Stimulated activated CD4-positive, alpha-beta T cell treated with anti-CD3 and anti-CD28 coated beads, Interleukin-12 subunit alpha, Interleukin-12 subunit beta, amount 100 ng/mL, for 24 hours (primary cell): ENCODE measurements around the gene FHOD3.
"Not testable (repeated sequence)": the region's sequence is repeated elsewhere in the genome, so short reads cannot be mapped to it uniquely, and the experiment has no call there.

ENCODE experiments used
- DNase-seq, 2 experiments: peaks; one replicate each; pipeline ENCODE4 v3.0.0-alpha.2; 2020; ENCODE audit warnings: low read depth in 2 of 2

Gene FHOD3

DNA sequence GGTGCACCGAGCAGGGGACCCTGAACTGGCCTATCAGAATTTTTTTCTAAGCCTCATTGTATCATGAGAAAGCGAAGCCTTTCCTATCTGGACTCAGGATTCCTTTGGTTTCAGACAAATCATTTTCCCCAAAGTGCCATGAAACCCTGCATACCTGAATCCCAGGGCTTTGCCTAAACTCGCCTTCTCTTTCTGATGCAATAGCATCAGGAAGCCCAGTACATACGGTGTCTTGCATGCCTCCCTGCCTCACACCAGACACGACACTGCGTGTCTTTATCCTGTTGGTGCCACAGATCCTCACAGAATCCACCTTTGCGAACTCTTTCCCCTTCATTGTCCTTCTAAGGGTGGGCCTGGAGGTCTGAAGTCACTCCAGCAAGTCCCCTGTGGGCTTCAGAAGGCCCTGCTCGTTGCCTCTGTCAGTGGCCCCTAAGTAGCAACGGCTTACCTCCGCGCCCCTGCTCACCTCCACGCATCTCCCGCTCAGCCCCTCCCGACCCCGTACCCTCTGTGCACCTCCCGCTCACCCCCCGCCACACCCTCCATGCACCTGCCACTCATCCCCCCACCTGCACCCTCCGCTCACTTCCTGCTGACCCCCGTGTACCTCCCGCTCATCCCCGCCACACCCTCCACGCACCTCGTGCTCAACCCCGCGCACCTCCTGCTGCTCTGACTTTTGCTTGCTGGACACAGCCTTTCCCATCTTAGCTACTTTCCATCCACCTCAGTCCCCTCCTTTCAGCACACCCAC, 447.9 kb downstream of the FHOD3 start:
- no peak for DNase-seq

DNA sequence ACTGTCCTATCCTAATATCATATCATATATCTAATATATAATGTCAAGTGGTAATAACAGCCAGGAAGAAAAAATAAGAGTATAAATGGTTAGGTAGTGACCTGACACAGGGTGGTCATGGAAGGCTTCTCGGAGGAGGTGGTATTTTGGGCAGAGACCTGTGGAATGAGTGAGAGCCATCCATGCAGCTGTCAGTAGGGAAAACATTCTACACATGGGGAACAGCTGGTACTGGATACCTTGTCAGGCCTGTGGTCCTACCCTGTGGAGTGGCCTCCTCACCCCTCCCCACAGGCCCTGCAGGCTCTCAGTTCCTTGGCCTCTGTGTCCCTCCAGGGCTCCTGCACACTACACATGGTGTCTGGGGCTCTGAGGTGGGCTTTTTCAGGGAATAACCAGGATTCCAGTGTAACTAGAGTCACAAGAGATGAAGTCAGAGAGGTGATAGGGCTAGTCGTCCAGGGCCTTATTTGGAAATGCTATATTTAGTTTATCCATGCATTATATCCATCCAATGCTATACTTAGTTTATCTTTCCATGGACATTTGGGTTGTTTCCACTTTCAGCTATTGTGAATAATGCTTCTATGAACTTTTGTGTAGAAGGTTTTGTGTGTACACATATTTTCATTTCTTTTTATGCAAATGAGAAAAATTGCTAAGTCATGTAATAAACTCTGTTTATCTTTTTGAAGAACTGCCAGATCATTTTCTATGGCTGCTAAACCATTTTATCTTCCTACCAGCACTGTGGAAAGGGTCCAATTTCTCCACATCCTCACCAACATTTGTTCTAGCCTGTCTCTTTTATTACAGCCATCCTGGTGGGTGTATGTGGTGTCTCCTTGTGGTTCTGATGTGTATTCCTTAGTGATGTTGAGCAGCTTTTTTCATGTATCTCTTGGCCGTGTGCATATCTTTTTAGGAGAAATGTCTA, 455.7 kb downstream of the FHOD3 start:
- DNase-seq, result no peak

DNA sequence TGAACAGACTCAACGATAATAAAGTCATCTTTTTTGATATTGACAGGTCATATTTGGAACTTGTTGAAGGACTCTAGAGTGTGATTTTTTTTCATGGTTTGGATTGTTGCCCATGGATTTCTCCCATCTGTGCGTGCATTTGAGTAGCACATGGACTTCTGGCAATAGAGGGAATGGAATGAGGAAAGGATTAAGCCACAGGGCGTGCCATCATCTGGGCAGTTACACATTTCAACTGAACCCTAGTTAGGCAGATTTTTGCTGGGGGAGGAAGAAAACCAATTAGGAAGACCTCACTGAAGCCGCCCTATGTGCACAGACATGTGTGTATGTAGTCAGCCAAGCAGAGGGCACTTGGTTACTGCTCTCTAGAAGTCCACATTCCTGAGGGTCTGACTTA, 458.7 kb downstream of the FHOD3 start:
- no peak for DNase-seq

DNA sequence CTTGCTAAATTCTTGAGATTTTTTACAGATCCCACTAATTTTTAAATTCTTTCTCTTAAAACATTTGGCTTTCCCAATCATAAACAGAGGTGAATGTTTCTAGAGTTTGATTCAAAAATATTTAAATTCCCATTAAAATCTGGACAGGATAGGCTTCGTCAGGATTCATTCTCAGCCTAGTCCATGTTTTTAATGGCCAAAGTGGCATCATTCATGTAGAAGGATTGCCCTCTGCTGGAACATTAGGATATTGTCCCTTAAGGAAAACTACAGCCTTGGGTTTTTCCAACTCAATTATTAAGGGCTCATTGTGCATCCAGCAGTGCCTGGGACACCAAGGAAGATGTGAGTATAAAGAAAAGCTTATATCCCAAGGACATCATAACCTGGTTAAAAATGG, 459.6 kb downstream of the FHOD3 start:
- DNase-seq, result no peak

DNA sequence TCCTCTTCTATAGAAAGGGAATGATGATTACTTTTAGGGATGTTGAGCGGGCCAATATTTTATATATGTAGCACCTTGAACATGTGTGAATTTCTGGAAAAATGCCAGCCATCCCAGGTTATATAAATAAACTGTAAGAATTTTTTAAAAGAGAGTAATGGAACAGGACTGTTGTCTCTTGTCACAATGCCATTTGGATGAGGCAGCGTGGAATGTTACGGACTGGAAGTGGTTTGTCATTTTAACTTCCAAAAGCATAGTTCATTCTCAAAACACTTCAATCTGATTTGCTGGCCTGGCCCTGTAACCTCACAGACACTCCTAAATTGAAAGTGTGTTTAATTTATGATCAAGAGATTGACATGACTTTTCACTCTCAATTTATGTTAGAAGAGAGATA, 460.5 kb downstream of the FHOD3 start:
- DNase-seq, result no peak

DNA sequence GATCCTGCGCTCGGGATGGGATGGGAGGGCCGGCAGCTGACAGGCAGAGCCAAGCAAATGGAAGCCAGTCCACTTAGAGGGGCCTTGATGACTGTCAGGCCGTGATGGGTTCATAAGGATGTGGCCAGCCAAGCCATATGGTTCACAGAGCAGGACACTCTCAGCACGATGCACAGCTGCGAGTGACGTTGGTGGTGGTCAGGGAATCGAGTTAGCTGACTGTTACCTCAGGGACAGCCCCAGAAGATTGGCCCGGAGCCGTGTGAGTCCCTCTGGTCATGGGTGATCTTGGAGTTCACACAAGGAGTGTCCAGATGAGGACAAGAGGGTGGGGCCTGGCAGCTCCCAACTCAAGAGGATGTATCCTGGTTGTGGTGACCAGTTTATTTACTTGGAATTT, 461.1 kb downstream of the FHOD3 start:
- DNase-seq, result no peak

DNA sequence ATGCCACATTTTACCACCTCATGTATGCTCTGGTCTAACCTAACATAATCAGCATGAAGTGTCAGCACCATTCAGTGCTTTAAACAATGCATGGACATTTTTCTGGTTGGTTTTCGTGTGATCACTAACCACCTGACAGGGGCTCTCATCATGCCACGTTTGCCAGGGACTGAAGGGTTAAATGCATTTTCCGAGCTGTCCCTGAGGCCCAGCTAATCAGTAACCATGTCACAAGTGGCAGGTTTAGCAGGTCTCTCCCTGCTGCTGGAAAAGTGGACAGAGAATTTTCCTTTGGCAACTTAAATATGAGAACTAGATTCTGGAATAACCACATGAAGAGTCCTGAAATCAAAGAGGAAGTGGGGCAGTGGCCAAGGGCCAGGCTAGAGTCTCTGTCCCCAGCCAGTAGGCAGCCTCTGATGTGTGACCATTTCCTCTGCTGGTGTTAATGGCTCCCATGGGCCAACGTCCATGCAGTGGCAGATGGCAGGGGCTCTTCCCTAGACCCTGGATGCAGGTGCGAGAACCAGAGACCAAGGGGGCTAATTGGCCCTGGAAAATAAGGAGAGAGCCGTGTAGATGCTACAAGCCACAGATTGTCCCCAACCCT, 461.8 kb downstream of the FHOD3 start:
- no peak for DNase-seq

DNA sequence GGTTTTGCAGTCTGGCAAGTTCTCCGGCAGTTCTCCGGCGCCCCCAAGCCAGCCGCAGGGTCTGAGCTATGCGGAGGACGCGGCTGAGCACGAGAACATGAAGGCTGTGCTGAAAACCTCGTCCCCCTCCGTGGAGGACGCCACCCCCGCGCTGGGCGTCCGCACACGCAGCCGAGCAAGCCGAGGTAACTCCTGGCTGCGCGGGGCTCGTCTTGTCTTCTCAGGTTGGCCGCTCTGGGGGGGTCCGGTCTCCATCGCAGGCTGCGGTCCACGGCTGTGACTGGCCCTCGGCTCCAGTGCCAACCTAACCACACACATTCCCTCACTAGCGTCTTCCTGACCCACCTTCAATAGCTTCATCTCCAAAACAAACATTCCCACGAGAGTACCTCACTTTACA, 463.1 kb downstream of the FHOD3 start:
- DNase-seq, result no peak

DNA sequence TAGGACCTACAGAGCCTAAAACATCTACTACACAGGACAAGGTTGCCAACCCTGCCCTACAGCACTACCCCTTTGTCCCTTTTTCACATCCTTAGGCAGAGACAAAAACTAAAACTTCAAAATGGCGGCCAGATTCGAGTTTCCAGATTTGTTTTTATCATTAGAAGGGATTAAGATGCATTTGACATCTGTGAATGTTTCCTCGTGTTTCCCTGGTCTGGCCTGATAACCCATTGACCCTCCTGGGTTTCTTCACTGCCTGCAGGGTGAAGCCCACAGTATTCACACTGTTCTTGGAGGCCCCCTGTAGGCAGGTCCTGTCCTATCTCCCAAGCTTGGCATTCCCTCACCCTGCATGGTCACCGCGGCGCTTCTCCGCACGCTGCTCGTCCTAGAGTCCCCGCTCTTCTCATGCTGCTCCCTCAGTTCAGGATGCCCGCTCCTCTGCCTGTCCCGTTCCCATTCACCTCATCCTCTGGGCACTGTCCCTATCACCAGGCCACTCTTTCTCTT, 463.7 kb downstream of the FHOD3 start:
- DNase-seq, result no peak

DNA sequence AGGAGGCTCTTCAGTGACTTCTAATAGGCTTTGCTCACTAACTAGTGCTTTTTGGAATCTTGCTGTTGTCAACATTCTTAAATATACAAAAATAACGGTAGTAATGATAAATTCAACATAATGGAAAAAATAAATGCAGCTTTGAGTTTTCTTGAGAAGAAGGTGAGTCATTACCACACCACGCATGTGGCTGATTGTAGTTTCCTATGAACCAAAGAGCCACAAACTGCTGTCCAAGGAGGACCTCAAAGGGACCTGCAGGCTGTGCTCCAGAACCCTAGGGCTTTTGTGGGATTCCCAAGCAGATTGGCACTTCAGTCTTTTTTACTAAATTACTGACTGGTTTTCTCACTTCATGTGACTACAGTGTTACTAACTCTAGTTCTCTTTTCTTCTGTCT, 464.6 kb downstream of the FHOD3 start:
- no peak for DNase-seq

DNA sequence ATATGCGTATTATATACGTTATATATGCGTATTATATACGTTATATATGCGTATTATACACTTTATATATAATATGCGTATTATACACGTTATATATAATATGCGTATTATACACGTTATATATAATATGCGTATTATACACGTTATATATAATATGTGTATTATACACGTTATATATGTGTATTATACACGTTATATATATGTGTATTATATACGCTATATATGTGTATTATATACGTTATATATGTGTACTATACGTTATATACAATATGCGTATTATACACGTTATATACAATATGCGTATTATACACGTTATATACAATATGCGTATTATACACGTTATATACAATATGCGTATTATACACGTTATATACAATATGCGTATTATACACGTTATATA, 465.5 kb downstream of the FHOD3 start:
- not testable (repeated sequence) for DNase-seq

DNA sequence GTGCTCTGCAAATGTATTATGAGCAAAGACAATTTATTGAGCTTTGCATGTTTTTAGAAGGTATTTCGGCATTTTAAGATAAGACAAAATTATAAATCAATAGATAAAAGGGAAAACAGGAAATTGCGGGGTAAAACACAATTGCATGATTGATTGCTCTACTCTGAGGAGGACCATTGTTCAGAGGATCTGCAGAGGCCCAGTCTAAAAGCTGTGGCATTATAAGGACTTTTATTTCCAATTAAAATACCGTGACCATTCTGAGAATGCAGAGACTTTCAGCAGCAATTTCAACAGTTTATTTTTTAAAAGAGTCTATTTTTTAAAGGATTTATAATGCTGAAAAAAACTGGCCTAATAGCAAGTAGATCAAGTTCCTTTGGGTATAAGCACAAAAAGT, 469.3 kb downstream of the FHOD3 start:
- DNase-seq, result no peak

DNA sequence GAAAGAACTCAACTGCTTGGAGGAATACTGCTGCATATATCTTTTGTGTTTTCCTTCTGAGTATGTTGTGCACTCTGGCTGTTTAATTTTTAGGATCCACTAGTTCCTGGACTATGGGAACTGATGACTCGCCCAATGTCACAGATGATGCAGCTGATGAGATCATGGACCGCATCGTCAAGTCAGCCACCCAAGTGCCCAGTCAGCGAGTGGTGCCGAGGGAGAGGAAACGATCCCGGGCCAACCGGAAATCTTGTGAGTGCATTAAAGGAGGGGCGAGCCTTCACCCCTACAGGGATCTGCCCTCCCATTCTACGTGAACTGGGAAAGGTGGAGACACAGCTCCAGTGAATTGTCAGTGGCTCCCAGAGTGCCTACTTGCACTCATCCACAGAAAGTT, 471.7 kb downstream of the FHOD3 start:
- no peak for DNase-seq

DNA sequence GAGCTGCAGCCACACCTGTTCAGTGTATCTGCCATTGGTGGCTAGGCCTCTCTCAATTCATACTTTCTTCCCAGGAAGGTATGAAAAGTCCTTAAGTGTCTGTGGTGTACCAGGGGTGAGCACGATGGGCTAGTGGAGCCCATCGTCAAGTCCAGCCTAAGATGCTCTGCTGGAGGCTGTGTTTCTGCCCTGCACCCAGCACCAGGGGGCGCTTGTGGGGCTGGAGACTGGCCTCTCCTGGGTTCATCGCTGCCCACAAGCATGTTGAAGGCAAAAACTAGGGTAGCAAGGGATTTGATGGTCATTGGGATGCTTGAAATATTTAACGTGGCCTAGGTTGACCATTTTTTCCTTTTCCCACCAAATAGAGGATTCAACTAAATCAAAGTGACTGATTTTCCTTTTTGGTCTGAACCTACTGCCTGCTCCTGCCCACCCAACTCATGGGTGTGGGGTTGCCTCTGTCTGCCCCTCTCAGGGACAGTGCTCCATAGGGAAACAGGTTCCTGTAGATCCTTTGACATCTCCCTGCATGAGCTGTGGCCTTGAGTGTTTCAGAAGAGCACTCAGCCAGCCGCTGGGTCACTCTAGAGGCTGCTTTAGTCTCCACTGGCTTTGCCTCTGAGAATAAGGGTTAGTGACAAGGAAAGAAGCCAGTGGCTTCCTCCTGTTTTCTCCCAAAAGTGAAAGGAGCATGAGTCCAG, 472.2 kb downstream of the FHOD3 start:
- DNase-seq, result no peak

DNA sequence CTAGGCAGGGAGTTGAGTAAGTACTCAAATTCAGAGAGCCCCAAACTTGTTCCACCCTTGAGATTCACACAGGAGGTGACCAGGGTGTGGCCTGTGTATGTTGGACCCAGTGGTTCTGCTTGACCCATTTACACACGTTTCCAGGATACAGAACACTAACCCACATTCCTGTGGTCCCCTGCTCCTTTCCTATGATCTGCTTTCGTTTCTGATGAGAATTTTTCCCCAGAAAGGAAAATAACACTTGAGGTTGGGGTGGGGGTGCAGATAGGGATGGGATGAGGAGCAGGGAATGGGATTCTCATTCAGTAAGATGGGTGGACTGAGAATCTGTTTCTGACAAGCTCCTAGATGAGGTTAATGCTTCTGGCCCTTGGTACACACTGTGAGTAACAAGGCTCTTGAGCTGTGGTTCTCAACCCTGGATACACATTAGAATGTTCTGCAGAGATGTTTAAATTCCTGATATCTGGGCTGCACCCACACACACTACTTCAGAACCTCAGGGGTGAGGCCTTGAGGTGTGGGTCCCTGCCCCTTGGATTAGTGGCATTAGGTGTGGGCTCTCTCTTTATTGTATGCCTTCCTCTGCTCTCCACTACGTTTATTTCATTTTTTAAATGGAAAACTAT, 472.9 kb downstream of the FHOD3 start:
- DNase-seq, result no peak

DNA sequence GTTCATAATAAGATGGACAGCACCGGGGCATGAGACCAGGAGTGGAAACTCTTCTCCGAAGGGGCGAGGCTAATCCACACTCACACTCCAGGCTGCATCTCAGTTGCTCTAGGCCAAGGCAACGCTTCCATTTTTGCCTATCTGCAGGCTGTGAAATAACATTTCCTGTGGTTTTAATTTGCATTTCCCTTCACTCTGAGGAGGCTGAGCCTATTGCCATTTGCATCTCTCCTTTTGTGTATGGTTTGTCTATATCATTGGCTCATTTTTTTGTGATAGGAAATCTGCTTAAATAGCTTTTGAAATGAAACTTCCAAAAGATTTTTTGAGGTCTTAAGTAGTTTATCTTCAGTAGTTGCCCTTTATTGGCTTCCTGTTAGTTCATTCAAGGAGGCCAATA, 473.7 kb downstream of the FHOD3 start:
- no peak for DNase-seq

DNA sequence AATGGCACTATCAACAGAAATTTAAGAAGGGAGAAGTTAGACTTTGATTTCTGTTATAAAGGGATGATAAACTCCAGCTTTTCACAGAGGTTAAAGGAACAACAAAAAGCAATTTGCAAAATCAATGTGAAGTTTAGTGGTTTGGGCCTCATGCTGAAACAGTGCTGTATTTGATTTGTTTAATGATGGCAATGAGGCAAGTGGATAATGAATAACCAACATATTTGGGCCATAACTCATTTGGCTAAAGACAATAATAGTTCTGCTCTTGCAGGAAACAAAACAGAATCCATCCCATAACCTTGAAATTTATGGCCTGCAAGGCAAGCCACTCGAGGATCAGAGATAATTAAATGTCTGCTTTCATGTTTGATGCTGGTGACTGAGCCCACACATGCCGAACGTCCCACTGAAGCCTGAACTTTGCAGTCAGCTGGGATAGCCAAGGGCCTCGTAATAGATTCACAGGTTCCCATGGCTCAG, 474.8 kb downstream of the FHOD3 start:
- DNase-seq, result no peak

DNA sequence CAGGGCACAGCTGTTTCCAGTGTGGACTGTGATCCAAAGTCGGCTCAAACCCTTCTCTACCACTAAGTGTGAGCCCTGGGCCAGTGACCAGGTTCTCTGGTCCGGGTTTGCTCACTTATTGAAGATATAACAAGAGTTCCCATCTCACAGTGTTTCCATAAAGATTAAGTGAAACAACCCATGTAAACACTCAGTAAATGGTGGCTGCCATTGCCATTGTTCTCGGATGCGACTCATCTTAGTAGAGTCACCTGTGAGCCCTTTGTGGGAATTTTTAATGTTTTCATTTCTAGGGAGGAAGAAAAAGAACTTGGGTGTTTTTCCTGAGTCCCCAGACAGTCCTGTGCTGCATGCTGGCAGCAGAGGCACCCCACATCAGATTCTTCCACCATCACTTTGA, 477.9 kb downstream of the FHOD3 start:
- no peak for DNase-seq

DNA sequence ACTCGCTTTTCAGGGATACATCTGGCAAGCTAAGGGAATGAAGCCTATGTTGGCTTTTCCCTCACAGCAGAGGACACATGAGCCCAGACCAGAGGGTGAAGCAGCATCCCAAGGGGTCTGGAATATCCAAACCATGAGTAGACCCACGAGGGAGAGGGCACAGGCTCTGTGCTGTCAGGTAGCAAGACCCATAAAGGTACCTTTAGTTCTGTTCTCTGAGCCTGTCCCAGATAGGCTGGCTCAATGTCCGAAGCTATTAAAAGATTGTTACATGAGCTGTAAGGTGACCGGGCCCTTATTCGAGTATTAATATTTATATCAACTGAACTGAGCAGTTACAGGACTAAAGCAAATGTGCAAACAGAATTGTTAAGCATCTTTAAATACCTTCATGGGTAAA, 479.1 kb downstream of the FHOD3 start:
- DNase-seq, result no peak

DNA sequence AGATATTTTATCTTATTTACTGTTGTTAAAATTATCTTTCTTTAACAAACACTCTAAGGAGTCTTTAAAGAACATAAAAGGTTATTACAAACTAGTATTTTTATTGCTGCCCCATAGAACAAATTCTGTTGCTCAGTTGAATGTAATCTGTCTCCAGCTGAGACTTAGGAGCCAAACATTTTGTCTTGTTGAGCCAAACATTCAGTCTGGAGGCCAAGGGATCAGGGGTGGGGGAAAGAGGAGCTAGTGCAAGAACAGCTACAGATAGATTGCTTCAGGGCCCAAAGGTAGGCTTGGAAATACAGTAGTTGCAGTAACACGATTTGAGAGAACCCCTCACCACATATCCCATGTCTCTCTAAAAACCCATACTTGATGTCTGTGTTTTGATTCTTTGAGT, 480.1 kb downstream of the FHOD3 start:
- DNase-seq, result no peak

DNA sequence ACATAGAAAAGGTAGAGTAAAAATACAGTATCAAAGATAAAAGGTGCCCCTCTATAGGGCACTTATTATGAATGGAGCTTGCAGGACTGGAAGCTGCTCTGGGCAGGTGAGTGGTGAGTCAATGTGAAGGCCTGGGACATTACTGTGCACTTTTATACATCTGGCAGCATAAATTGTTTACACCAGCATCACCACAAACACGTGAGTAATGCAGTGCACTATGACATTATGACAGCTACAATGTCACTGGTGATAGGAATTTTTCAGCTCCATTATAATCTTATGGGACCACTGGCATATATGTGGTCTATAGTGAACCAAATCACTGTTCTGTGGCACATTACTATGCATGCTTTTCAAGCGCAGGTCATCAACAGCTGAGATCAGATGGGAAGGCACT, 483.2 kb downstream of the FHOD3 start:
- DNase-seq, result no peak
